IPS DF 19.7 (cell line): ENCODE results near the gene KY.

Experiments used
- DNase-seq: peaks from one replicate; pipeline ENCODE4 v3.0.0-alpha.2; 2013; ENCODE audit warnings: low read depth, low spot score

Gene KY

GRCh38 chr3:134620476-134621115 is 30.2 kb downstream of the KY start:
- no peak for DNase-seq

GRCh38 chr3:134619884-134620445 is 30.9 kb downstream of the KY start:
- DNase-seq, result no peak

- no peak for DNase-seq
Measured at GRCh38 chr3:134619301-134619615, 31.6 kb downstream of the KY start.

DNA sequence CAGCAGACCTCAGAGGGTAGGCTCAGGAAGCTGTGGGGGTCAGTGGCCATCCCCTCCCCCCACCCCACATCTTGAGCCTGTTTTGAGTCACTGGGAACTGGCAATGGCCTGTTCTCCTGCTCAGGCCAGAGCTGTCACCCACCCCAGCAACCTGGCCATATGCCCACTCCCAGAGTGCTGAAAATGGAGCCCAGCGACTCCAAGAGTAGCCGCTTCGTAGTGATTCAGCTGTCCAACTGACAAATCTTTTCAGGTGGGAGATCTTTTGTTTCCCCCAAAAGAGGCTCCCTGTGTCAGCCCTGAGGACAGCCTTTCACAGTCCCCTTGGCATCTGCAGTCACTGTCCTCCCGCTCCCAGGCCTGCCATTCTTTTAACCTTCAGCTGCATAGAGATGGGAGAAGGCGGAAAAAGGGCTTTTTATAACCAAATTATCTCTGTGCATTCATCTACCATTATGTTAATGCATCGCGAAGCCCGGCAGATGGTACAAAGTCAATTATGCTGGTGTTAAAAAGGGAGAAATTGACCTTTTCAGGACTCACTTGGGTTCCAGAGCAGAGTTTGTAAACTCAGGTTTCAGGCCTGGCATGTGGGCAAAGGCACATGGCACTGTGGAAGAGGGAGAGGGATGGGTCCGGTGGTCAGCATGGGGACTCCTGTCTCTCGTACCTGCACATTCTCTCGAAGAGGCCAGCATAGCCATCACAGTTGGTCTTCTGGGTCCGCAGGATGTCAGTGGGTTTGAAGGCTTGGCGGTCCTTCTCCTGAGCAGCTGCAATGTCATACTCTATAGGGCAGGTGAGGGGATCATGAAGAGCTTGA is 32.1 kb downstream of the KY start:
- no peak for DNase-seq

DNA sequence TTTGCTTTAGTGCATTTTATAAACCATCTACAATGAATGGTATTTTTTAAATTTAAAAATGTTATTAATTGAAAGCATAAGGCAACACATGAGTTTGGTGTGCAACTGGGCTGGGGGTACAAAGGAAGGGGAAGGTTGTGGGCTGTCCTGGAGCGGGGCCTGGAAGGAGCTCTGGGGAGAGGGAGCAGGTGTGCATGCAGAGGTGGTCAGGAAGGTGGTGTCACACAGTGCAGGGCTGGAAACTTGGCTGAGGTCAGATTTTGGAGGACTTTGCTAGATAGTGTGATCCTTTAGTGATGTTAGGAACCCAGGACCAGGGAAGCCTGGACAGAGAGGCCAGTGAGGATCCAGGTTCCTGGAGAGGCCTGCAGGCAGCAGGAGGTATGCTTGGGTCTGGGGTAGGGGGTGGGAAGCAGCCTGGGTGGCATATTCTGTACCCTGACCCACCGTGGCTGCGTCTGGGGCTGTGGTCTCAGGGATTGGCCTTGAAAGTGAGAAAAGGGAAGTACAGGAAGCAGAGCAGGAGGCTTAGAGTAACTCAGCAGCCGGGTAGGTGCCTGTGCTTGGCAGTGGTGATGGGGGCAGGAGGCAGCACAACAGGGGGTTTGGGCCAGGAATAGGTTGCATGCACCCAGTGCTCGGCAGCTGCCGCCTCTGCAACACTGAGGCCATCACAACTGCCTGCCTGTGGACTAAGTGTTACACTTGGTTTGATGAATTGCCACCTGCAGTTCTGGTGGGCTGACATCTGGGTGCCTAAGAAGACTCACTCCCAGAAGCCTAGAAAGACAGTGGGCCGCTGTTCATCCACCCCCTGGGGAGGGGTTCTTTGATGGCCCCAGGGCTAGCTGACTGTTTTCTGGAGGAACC is 33.0 kb downstream of the KY start:
- no peak for DNase-seq

DNA sequence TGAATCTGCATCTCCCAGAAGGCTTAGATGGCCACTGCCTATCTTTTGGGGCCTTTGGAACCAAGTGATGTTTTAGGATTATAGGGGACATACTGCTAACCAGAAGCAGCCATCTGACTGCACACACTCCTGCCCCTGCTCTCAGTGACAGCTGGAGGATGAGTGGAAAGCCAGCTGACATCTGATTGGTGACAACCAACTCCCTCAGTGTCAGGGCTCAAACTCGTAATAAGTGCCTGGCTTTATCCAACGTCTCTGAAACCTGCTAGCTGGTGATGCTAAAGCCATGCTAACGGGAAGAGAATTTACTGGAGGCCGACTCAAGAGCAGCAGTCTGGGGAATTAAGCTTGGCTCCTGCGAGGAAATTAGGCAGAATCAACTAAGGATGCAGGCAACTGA is 35.1 kb downstream of the KY start:
- no peak for DNase-seq

- DNase-seq, result no peak
Measured at GRCh38 chr3:134614955-134615354, 35.9 kb downstream of the KY start.

DNA sequence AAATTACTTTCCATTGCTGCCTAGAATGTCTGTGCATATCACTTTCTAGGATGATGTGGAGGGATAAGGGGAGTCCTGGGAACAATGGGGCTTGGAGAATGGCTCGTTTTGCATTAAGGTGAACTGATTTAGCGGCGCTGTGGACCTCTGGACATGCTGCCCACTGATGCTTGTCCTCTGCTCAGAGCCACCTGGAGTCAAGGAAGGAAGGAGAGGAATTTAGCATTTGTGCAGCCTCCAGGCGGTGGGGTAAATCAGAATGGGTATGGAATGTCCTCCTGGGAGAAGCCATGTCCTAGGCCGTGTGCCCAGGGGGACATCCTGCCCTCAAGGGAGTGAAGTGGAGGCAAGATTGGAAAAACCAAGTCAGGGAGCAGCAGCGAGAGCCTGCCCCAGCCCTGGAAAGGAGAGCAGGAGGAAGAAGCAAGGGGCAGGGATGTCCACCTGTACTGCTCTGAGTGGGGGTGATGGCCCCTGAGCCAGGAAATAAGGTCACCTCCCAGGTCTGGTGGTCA is 37.8 kb downstream of the KY start:
- DNase-seq, result no peak

DNA sequence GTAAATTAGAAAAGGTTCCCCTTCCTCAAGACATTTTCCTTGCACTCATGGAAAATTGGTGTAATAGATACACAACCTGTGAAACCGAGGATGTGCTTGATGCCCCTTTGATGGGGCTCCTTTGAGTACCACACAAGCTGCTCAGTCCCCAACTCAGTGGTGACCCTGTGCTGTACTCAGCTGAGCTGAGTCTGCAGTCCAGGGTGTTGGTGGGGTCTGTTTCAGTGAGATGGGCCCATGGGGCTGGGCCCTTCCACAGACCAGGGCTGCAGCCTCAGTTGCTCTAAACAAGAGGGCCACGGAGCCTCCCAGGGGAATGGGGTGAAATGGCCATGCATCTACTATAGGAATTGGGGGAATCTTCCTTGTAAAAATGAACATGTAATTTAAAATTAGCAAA is 39.3 kb downstream of the KY start:
- DNase-seq, result no peak

GRCh38 chr3:134610432-134611385 is 40.1 kb downstream of the KY start:
- no peak for DNase-seq

GRCh38 chr3:134609821-134610431 is 40.9 kb downstream of the KY start:
- no peak for DNase-seq

DNA sequence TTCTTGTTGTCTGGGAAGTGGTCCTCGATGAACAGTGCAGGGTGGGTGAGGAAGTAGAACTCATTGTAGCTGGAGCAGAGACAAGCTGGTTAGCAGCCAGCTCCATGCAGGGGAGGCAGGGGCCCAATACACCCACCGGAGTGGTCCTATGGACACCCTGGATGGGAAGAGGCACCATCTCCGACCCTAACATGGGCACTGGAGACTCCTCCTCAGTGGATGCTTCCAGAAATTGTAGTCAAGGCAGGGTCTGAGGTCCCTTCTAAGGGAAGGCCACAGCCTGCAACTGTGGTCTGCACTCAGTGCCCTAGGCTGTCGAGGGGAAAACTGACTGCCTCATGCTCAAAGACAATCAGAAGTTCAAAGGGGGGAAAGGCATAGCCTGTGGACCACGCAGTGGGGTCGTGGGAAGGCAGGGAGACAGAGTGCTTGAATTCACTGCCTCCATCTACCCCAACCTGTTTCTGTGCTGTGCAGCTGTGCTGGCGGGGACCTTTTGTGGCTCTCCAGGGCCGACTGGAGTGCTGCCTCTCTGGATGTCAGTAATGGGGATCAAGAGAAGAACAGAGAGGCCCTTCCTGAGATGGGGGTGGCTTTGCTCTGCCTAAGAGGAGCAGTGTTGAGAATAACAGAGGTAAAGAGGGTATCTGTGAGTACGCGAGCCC is 41.9 kb downstream of the KY start:
- no peak for DNase-seq

DNA sequence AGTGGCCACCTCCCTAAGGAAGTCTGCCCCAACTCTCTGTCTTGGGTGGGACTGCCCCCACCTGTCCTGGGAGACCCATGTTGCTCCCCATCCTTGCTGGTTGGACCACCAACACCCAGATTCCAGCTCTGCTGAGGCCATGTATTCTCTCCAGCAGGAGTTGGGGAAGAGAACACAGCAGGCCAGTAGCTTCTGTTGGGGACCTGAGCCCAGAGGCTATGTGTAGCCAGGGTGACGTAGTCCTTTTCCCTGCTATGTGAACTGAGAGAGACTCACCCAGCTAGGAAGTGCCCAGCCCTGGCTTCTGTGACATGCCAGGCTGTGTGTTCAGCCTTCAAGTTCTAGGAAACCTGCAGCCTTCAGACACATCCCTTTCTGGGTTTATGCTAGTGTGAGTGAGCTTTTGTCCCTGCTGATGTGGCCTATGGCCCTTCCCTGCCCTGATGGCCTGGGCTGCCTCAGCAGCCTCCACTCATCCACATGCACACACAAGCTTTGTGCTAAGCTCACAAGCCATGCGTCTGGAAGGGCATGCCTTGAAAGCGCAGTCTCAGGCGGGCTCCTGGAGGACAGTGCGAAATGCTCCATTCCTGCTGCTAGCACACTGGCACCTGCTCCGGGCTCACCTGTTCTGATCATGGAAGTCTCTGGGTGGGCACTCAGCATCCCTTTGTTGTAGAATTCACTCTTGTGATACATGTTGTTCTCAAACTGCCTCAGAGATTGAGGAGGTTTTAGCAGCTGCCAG is 42.6 kb downstream of the KY start:
- no peak for DNase-seq

GRCh38 chr3:134607054-134608022 is 43.5 kb downstream of the KY start:
- no peak for DNase-seq

- DNase-seq, result no peak
Measured at GRCh38 chr3:134606033-134607025, 44.5 kb downstream of the KY start.

DNA sequence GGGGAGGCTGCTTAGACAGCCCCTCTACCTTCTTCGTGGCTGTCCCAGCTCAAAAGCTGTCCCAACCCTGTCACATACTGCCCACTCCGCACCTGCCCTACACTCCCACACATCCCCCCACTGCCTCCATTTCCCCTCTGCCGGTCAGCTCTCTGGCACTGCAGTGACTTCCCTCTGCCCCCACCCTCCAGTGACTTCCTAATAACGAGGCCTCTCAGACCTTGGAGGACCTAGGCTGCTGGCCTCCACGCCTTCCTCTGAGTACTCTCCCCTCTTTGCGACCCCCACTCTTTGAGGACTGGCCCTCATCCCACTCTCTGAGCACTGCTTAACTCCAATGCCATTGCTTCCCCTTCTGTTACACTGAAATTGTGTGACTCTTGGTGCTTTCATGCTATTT is 45.3 kb downstream of the KY start:
- DNase-seq, result no peak

- DNase-seq, result no peak
Measured at GRCh38 chr3:134603956-134604355, 46.9 kb downstream of the KY start.
